Stimulated activated CD8-positive, alpha-beta memory T cell treated with anti-CD3 and anti-CD28 coated beads, Interleukin-15, amount 100 ng/mL, for 4 hours (primary cell): ENCODE measurements around the gene EPN2.
"Not testable (repeated sequence)": the region's sequence is repeated elsewhere in the genome, so short reads cannot be mapped to it uniquely, and the experiment has no call there.

Experiments
- DNase-seq, 2 donors: peaks; one replicate each; pipeline ENCODE4 v3.0.0-alpha.2; 2020; ENCODE audit warnings: low read depth in 2 of 2

The EPN2 gene

DNA sequence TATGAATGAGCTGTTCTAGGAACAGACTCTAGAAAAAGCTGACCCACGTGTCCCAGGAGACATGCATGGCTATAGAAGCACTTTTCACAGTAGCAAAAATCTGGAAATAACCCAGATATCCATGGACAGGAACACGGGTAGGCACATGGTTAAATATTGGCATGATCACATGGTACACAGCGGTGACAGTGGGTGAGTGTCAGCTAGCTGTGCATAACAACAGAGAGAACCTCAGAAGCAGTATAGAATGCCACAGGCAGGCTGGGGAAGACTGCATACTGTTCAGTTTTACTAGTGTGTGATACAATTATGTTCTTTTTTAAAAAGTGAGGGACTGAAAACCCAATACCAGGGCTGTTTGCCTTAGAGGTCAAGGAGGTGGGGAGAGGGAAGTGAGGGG lies 31.4 kb downstream of the EPN2 start:
- DNase-seq, result no peak

DNA sequence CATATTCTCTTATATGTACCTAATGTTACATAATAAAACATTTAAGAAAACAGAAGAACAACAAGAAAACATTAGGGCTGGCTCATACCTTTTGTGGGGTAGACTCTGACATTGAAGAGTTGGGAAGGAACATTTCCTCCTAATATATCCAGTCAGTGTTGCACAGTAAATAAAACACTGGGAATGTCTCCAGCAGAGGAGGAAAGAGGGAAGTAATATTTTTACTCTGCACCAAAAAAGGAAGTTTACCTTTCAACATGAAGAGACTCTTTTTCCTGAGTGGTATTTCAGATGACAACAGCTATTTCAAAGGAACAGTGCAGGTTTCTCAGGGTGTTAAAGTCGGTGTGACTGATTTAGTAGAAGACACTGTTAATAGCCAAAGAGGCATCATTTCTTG lies 31.9 kb downstream of the EPN2 start:
- DNase-seq, result no peak

DNA sequence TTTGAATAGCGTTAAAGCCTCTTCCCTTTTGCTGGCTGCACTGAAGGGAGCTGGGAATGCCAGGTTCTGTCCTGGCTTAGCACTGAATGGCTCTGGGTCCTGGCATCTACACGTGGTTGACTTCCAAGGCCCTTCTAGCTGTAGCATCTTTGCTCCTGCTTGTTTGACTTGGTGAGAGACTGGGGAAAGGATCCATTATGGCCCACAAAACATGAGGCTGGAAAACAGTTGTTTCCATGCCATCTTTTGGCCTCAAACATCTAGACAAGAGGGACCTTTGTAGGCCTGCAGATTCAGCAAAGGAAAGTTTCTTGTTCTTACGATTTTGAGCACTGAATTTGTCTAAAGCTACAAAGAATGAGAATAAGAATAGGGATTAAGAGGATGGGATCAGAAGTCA lies 32.5 kb downstream of the EPN2 start:
- no peak for DNase-seq

DNA sequence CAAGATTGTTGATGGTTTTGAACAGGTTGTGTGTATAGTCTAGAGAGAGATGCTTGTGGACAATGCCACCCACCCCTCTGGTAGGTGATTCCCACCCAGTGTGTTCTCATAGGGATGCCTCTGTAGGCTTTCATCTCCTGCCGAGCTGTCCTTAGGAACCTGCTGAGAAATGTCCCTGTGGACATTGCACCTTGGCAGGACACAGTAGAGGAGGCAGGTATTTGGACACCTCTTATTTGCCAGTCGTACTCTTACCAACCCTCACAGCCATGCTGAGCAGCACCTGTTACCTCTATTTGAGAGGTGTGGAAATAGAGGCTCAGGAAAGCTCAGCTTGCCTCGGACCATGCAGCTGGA lies 33.2 kb downstream of the EPN2 start:
- no peak for DNase-seq

DNA sequence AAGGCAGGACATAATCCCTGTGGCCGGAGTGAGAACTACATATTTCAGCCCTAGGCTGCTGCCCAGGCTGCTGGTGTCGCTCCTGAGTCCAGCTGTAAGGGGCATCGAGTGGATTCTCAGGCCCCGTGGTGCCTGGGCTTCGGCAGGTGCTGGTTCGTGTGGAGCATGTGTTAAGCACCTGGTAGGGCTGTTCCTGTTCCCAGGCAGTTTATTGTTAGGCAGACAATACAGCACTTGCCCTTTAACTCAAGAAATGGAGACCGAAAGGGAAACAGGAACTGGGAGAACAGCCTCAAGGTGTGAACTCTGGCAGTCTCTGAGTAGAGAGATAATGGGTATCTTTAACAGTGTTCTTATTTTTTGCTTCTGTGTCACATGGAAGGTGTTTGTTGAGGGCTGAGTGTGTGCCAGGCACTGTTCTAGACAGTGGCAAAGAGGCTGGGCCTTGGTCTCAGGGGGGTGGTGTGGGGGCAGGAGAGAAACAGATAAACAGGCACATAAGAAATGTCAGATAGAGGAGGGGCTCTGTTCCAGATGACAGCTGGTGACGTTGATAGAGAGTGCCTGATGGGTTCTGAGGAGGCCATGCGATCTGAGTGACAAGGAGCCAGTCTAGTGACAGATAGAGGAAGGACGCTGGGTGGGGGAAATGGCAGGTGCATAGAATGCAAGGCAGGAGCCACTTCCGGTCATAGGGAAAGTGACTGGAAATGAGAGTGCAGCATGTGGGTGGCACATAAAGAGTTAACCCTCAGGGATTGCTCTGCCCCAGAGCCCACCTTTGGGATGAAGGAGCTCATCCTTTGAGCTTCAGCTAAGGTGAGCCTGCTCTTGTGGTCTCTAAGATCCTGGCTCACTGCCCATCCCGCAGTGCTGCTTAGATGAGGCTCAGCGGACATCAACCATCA lies 33.8 kb downstream of the EPN2 start:
- no peak for DNase-seq

DNA sequence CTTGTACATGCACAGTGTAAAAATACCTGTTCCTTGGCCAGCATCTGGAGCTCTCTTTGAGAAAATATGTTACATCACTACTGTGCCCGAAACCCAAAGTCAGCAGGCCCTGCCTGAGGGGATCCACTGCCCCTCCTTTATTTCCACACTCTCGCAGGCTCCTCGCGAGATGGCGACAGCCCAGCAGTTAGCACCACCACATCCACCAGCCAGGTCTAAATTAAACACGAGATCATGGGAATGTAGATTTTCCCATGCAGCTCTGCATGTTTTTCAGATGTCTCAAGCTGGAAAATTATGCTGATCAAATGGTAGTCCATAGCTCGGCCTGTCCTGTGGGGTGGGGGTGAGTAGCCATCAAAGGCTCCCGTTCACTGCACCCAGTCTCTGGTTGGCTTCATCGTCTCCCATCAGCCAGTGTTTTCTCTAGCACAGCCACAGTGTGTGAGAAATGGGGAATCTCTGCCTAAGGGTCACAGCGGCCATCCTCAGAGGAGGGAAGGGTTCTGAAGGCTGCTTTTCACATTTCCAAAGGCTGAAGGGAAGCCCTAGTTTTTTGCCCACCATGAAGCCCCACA lies 34.7 kb downstream of the EPN2 start:
- no peak for DNase-seq

DNA sequence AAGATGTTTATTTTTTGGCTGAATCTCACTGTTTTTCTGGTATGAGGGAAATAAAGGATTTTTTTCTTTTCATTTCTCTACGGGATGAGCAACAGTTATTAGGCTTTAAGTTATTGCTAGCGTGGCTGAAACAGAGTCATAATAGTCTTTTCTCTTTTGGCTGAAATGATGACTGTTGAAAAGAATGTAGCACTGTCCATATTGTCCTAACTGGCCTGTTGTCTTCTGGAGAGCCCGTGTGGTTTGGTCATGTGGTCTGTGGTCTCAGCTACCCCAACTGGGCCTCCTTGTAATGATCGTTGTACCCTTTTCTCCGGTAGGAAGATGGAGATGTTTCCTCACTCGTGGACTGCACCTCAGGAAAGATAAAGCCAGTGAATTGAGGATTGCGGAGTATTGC lies 36.6 kb downstream of the EPN2 start:
- DNase-seq, result no peak

GRCh38 chr17:19274893-19275292 lies 37.7 kb downstream of the EPN2 start:
- DNase-seq, result no peak

- DNase-seq, result no peak
Observed at GRCh38 chr17:19275457-19276127, 38.4 kb downstream of the EPN2 start.

DNA sequence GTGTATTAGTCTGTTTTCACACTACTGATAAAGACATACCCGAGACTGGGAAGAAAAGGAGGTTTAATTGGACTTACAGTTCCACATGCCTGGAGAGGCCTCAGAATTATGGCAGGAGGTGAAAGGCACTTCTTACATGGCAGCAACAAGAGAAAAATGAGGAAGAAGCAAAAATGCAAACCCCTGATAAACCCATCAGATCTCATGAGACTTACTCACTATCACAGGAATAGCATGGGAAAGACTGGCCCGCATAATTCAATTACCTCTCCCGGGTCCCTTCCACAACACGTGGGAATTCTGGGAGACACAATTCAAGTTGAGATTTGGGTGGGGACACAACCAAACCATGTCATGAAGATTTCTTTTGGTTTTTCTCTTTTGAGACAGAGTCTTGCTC lies 41.1 kb downstream of the EPN2 start:
- not testable (repeated sequence) for DNase-seq

- DNase-seq, result no peak
Observed at GRCh38 chr17:19278729-19279128, 41.6 kb downstream of the EPN2 start.

- DNase-seq, result no peak
Observed at GRCh38 chr17:19281161-19281560, 44.0 kb downstream of the EPN2 start.

- DNase-seq, result no peak
Observed at GRCh38 chr17:19284005-19284959, 47.1 kb downstream of the EPN2 start.

DNA sequence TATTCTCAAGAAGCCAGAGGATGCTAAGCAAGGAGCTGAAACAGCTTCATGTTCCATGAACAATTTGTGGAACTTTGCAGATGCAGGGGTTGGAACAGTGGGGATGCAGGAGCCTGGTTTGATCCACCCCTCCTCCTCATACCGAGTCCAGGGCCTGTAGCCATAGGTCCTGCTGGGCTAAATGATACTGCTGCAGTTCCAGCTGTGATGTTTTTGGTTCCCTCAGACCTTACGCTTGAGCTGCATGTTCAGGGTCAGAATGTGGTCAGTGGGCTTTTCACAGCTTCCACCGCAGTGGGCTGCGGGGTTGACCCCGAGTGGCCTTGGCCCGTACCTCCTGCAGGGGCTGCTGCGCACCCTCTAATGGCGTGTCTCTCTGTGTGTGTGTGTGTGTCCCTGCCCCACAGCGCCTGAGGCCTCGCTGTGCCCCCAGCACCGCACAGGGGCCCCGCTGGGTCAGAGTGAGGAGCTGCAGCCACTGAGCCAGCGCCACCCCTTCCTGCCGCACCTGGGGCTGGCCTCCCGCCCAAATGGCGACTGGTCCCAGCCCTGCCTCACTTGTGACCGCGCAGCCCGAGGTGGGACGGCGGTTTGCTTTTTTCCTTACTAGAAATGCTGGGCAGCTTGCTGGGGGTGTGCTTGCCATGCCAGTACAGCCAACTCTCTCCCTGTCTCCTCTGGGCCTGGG lies 48.2 kb downstream of the EPN2 start:
- DNase-seq, result no peak

DNA sequence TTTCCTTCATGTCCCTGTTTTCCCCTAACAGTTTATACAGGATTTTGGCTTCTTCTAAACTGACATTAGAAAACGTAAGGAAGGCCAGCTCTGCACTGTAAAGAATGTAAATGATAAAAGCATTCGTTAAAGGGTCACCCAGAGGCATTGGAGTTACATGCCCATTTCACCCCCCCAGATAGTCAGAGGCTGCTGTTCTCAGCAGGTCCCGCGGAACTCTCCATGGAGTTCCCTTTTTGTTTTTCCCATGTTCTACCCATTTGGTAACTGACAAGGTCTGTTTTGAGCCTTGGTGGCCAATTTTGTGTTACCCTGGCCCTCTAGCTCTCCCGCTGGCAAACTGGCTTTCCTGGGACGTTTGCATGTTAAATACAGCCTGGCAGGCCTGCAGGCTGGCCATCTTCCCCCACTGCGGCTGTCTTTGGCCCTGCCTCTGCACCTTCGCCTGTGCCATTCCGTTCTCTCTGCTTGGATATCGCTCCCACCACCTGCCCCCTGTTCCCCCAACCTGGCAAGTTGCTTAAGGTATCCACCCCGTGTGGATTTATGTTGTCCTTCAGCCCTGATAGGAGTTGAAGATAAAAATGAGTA lies 49.7 kb downstream of the EPN2 start:
- no peak for DNase-seq

DNA sequence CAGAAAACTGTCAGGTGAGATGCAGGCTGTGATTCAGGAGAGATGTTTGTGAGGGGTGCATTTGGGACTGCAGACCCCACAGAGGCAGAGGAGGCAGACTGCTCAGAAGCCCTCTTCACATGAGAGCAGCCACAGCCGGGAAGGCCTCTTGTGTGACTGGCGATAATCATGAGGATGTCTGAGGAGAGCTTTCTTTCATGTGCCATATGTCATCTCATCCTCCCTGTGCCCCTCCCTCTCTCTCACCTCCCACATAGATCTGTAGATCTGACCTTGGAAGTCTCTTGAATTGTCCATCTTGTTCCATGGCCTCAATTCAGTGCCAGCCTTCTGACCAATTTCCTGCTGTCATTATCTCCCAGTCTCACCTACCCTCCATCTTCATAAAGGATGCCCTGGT lies 50.5 kb downstream of the EPN2 start:
- DNase-seq, result no peak

DNA sequence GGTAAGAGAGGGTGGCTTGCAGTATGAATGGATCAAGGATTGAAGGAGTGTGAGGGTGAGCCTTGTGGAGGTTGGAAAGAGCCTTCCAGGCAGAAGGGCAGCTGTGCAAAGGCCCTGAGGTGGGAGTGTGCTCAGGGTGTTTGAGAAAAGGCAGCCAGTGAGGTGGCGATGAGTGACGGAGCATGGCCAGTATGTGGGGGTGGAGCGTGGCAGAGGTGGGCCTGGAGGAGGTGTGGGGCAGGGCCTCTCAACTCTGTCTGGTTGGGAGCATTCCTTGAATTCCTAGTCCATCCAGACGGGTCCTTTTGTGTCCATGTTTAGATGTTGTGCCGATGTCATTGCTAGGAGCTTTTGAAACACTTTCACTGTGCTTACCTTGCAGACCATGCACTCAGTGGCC lies 51.3 kb downstream of the EPN2 start:
- no peak for DNase-seq

DNA sequence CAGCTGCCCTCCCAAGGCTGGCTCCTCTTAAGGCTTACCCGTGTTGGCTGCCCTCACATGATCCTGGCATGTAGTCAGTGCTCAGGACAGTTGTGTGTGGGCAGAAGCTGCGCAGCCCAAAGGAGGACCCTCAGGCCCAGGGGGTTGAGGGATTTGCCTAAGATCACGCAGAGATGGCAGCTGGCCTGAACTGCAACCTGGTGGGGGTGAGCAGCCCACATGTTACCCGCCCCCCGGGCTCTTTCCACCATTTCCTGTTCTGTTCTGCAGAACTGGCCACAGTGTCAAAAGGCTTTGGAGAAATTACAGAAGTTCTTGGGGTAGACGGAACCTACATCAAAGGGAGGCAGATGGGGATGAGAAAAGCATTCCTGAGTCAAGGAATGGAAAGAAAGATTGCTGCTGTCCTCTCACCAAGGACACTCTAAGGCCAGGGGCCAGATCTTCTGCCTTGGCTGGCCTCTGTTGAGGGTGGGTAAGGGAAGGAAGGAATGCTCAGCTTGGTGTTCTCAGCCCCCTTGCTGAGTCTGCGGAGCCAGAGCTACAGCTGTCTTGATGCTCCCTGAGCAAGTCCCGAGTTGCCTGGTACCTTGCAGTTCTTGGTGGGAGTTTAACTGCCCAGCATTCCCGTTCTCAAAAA lies 53.0 kb downstream of the EPN2 start:
- DNase-seq, result no peak

DNA sequence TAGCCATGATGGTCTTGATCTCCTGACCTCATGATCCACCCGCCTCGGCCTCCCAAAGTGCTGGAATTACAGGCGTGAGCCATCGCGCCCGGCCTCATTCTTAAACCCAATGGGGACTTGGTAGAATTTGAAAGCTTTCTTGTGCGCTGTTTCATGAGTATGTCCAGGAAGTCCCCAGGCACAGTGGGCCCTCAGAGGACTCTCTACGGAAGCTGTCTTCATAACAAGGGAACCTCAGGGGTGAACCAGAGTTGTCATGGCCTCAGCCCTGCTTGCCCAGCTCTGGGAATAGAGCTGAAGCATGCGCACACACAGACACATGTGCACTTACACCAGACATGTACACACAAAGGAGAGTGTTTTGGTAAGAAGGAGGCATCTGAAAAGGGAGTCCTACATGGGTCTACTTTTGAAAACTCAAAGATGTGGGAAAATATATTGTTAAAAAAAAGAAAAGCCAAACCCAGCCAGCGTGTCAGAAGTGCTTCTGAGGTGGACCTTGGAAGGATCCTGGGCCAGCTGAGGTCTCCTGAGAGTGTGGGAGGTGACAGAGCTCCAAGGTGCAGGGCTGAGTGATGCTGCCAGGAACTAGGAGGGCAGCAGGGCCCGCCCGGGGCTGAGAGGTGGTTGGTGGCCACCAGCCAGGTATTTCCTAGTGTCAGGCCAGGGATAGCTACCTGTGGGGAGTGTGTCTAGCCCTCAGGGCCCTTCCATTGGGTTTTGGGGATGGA lies 54.6 kb downstream of the EPN2 start:
- no peak for DNase-seq

DNA sequence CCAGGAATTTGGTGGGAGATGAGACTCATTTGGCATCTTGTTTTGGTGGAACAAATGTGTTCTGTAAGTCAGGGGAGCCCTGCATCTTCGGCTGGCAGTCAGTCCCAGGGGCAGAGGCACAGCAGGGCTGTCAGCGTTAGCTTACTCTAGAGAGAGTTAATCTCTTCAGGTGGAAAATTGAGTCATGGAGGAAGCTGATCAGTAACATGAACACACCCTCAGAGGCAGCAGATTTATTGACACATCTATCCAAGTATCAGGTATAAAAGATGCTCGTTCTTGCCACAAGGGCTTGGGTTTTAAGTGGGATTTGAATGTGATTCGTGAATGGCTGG lies 55.2 kb downstream of the EPN2 start:
- DNase-seq, result no peak
